HCEC 1CT (cell line): ENCODE measurements around the gene CHST11.
"Not testable (repeated sequence)": the region's sequence is repeated elsewhere in the genome, so short reads cannot be mapped to it uniquely, and the experiment has no call there.

Experiments
- DNase-seq: peaks from one replicate; pipeline ENCODE4 v3.0.0-alpha.2; 2017

The CHST11 gene

DNA sequence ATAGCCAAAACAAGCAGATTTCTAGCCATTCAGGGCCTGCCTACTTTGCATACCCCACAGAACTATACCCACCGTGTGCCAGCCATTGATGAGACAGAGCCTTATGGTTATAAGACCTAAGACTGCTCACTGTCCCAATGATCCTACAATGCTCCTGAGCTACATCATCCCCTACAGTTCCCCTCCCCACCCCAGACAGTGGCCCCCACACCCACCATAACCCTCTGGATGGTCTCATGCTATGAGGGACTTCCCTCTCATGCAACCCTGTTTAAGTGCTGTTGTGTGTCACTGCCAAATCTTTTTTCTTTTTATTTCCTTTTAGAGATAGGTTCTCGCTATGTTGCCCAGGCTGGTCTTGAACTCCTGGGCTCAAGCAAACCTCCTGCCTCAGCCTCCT is 75.9 kb downstream of the CHST11 start:
- DNase-seq, result no peak

GRCh38 chr12:104533134-104533533 is 76.4 kb downstream of the CHST11 start:
- DNase-seq, result no peak

- no peak for DNase-seq
These were observed 77.6 kb downstream of the CHST11 start for GRCh38 chr12:104534162-104534856.

GRCh38 chr12:104534857-104535248 is 78.1 kb downstream of the CHST11 start:
- DNase-seq, result no peak

DNA sequence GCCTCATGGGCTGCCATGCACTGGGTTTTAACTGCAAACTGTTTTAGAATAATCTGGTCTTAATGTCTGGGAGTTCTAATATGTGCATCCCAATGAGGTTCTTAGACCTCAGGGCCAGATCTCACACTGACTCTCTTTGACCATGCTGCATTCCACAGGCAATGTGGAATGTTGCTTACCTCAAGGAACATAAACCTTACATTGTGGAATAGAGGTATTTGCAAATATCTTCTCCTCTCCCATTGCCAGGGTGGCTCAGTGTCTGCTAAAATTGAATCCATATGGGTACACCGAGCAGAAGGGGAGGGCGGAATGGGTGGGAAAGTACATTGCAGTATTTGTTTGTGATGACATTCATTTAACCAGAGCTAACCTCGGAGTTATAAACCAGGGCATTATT is 78.6 kb downstream of the CHST11 start:
- DNase-seq, result no peak

DNA sequence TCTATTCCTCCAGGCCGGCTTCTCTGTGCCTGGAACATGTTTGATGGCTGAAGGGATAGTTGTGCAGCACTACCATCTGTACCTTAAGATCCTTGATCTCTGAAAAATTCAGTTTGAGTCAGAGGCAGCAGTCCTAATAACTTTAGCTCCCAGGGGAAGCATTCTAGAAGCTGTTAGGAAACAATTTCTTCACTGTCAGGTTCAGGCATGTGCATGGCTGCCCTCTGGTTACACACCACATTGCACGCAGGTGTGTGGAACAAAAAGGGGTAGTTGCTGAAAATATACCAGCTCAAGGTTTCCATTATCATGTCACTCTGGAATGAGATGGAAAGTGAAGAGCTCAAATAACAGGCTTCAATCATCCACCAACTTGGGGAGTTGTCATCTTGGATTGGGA is 80.1 kb downstream of the CHST11 start:
- DNase-seq, result no peak

- no peak for DNase-seq
These were observed 81.3 kb downstream of the CHST11 start for GRCh38 chr12:104538056-104538455.

DNA sequence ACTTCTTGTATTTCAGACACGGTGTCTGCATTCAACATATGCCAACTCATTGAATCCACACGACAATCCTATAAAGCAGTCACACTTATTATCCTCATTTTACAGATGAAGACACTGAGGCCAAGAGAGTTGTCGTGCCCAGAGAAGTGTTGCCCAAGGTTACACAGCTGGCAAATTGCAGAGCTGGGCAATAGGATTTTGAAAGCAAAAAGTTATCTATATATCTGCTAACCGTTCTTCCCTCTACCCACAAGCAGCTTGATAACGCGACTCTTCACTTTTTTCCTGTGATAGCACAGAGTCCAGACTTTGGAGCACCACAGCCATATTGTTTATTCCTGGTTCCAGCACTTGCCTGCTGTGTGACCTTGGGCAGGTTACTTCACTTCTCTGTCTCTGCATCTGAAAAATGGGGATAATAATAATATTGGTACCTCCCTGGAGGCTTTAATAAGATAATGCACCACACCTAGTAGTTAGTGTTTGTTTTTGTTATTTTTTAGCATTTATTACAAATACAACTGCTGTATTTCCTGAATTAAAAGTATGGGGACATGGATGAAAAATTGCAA is 82.2 kb downstream of the CHST11 start:
- DNase-seq, result no peak

DNA sequence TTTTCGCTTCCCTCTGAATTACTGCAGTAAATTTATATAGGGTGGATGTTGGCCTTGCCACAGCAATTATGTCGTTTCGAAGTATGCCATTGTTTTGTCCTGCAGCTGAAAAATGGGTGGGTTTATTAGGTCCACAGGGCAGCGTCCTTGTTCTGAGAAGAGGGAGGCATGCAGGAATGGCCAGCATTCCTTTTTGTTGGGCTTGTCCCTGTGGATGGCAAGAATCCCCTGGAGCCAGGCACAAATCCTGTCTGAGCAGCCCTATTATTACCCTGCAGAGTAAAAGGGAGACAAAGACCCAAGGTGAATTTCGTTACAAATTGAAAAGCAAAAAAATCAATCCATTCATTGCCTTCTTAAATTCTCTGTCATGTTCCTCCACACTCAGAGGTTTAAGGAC is 88.1 kb downstream of the CHST11 start:
- no peak for DNase-seq

DNA sequence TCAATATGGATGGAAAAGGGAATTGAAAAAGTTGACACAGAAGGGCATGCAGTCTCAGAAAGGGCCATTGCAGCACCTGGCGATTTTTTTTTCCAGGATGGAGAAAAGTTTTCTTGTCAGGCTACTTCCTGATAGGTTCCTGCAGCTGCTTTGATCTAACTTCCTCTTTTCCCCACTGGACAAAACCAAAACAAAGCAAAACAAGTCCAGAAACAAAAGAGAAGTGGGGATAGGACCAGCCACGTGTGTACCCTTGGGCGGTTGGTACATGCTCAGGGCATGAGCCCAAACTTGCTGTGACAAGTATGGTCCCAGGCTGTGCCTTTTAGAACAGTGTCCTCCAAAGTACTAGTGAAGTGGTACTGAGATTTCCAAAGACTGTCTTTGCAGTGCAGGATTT is 89.8 kb downstream of the CHST11 start:
- no peak for DNase-seq

- no peak for DNase-seq
These were observed 90.5 kb downstream of the CHST11 start for GRCh38 chr12:104547235-104547634.

GRCh38 chr12:104549815-104550480 is 93.2 kb downstream of the CHST11 start:
- peak; percentile 28 for DNase-seq

DNA sequence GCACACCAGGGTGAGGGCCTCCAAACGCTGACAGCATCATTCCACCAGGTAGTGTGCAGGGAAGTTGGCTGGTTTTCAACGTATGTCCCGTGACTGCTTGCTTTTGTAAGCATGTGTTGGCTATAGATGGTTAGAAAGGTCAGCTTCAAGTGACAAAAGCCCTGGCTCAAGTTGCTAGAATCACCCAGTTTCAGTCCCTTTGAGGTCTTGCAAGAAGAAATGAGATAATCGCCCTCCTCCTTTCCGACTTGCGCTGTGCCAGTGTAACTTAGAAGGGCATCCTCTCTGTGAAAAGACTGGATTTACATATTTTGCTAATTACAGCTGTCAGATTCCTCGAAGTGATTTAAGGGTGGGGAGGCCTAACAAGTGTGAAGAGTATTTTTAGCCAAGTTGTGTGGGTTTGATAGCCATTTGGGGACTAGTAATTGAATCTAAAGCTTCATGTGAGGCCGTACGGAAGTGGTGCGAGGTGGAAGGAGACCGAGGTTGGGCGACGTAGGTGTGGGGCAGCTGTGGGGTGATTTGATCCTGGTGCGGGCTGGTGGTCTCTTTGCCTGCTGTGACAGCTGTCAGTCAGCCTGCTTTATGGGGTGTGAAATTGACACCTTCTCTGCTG is 94.7 kb downstream of the CHST11 start:
- DNase-seq, result no peak

- no peak for DNase-seq
These were observed 96.7 kb downstream of the CHST11 start for GRCh38 chr12:104553421-104553820.

DNA sequence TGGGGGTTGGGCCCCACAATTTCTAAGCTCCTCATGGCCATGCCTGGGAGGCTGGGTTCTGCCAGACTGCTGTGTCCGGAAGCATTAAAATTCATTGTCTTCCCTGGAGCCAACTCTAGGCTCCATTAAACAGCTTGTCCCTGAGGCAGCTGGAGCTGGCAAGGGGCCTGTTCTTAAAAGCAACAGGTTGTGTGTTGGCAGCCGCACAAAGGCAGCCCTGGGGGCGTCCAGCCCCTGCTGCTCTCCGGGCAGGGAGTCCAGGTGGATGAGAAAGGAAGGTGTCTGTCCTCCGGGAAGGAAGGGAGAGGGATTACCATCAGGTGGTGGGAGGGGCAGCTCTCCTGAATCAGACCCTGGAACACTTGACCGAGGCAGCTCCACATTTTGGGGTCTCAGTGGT is 98.9 kb downstream of the CHST11 start:
- no peak for DNase-seq

- DNase-seq, result no peak
These were observed 100.9 kb downstream of the CHST11 start for GRCh38 chr12:104557488-104558195.

DNA sequence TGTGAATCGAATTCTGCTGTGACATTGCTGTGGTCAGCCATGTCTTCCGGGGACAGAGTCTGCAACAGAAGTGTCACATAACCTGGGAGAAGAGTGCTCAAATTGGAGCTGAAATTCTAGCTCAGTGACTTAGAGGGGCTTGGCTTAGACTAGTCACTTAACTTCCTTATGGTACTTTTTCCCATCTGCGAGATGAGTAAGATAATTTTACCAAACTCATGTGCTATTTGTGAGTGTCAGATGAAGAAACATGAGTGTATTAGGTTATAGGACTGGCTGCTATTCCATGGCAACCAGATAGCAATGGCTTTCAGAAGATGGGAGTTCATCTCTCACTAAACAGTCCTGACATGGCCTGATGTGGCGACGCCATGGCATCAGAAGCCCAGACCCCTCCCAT is 104.1 kb downstream of the CHST11 start:
- DNase-seq, result no peak

- DNase-seq, result no peak
These were observed 106.0 kb downstream of the CHST11 start for GRCh38 chr12:104562763-104563162.

DNA sequence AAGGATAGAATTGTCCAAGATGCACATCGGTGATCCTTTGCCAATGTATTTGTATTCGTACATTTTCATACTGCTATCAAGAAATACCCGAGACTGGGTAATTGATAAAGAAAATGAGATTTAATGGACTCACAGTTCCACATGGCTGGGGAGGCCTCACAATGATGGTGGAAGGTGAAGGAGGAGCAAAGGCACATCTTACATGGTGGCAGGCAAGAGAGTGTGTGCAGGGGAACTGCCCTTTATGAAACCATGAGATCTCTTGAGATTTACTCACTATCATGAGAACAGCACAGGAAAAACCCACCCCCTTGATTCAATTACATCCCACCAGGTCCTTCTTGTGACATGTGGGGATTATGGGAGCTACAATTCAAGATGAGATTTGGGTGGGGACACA is 107.9 kb downstream of the CHST11 start:
- DNase-seq, result not testable (repeated sequence)

DNA sequence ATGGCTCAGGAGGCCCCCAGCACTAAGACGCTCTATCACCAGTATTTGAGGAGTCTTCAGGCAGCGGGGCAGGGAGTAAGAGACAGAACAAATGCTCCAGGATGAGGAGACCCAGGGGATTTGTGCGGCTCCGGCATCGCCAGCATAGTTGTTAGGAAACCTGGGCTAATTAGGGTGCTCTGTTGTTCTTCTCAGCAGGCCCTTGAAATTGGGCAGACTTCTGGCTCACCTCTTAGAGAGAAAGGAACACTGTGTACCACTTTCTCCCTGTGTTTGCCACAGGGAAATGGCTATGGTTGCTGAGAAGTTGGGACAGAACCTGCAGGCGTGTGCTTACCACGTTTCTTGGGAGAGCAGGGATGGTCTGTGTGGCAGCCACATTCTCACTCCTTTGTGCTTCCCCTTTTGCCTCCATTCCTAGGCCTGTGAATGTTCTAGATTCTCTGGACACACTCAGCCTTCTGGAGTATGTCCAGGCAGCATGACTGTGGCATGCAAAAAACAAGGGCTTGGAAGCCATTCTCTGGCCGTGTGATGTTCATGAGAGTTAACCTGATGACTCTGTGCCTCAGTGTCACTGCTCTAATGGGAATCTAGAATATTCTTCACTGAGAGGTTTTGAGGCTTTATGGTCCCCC is 109.0 kb downstream of the CHST11 start:
- no peak for DNase-seq

DNA sequence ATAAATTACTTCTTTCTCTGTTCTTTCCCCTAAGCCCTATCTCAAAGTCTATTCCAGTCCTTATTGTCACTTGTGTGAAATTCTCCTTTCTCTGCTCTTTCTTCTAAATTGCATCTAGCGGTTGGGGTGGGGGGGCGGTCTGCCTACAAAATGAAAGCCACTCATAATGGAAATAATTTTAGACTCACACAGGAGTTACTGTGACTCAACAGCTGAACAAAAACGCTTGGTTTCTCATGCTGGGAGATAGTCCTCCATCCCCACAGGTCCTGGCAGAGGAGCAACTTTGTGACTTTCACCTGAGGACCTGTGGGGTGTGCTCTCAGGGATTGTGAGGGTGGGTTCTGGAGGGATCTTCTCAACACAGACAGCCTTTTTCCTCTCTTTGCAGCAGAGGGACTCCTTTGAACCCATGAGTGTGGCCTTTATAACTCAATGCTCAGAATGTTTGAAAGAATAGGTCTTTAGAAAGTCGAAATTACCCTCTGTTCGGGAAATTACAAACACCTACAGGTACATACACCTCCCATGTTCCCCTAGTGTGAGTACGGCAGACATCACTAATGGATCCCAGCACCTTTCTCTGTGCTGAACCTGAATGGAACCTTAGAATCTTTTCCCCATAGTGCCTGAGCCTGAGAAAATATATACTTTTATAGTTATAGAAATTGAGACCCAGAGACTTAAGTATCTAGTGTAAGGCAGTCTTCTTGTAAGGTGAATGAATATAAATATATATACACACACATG is 109.7 kb downstream of the CHST11 start:
- no peak for DNase-seq

DNA sequence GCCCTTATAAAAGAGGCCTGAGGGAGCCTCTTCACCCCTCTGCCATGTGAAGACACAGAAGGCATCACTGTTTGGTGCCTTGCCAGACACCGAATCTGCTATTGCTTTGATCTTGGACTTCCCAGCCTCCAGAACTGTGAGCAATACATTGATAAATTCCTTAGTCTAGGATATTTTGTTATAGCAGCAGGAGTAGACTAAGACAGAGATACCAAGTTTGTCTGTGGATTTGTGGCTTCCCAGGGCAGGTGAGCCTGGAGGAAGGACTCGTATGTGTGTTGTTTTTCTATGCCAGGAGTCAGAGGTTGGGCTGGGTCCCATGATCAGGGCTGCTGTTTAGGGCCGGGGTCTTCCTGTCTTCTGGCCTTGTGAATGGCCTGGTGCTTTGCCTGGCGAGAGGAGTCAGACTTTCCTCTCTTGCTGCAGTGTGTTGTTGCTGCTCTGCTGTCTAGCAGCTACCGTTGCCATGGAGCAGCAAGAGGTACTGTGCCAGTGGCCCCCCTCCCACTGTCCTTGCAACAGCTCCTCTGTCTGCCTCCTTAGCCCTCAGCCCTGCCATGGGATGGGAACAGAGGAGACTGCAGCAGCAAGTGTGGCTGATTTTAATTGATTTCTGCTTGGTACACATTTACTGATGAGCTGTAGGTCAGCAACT is 111.2 kb downstream of the CHST11 start:
- DNase-seq, result no peak
